CD1c-positive myeloid dendritic cell (primary cell): ENCODE measurements around the gene DUSP23.

ENCODE experiments used
- DNase-seq: peaks from one replicate; pipeline ENCODE4 v3.0.0-alpha.2; 2016; ENCODE audit errors: extremely low spot score

The DUSP23 gene

GRCh38 chr1:159786465-159786864 is 5.7 kb downstream of the DUSP23 start:
- DNase-seq, result no peak

DNA sequence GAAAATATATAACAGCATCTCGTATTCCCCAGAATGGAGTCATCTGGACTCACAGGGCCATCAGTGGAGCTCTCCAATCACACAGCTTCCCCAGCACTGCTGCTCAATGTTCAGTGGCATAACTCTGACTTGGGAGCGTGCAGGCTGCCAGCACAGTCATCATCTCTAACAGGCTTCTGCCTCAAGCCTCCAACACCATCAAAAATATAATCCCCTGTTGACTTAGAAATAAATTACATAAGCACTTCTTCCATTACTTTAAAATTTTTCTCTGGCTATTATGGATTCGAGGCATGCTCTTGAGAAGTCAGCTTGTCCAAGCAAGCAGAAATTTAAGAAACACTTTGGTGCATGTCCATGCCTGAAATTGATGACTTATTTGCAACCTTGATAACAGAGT is 6.2 kb downstream of the DUSP23 start:
- no peak for DNase-seq

DNA sequence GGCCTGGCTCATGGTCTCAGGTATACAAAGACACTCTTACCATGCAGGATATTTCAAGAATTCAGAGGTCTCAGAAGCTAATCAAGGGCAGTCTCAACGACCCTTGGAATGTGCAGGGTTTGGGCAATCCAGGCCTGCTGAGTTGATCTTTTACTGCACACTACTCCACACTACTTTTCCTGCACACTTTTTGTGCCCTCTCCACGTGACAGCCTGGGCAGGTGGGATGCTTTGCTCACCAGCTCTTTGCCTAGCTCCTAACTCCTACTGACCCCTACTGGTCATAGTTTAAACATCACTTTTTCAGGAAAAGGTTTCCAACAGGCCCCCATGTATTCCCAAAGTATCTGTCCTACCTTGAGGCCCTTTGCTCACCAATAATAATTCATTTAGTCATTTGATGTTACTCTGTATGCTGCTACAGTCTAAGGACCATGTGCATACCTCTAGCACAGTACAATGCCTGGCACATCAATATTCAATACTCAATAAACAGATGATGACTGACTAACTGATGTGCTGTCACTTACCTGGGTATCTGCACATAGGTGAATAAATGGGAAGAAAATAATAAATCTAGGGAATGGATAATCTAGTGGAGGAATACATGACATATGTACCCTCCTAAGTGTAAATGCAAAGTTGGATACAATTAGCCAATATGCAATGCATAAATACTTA is 9.6 kb downstream of the DUSP23 start:
- DNase-seq, result peak; percentile 31

DNA sequence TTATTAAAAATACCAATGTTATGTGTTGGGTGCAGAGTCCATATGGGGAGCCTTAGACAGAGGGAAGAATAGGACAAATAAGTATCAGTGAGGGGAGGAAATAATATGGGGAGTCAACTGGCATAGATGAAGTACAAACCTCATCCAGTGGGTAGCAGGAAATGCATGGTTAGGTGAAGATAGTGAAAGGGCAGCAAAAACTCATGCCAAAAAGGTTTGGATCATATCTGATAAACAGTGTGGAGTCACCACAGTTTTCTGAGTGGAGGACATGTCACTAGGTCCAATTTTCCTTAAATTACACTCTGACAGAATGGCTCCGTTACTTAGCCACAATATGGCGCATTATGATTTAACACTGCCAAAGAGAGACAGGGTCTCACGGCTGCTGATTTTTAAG is 10.3 kb downstream of the DUSP23 start:
- no peak for DNase-seq

DNA sequence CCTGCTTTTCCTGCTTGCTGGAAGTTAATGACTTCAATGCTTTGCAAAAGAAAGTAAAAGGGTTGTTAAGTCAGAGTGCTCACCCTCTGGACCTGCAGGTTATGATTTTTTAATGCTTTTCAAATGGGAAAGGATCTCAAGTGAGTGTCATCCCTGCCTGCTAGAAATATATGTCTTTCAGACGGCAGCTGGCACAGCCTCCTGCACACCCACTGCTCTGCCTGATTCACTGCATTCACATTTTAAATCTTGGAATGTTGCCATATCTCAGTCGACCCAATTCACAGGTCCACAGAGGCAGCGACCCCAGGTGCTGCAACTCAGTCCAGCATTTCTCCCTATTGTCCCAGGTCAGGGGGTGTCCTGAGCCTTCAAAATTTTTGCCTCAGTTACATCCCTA is 10.7 kb downstream of the DUSP23 start:
- DNase-seq, result no peak

- DNase-seq, result no peak
Observed at GRCh38 chr1:159795534-159795933, 14.8 kb downstream of the DUSP23 start.

DNA sequence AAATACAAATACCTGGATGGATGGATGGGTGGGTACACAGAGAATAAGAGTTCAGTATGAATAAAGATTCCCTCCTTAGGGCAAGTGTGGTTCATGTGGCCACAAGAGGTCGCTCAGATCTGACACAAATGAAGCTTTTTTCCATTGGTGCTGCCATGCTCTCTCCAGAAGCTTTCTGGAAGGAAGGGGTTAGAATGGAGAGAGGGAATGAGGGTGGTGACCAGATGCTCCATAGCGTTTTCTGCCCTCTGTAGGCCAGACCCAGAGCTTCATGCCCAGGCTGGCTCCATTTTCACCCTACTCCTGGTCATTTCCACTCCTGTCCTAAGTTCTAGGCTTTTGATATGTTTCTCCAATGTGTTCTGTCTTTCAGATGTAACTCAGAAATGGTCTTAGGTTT is 18.1 kb downstream of the DUSP23 start:
- peak; percentile 76 for DNase-seq

DNA sequence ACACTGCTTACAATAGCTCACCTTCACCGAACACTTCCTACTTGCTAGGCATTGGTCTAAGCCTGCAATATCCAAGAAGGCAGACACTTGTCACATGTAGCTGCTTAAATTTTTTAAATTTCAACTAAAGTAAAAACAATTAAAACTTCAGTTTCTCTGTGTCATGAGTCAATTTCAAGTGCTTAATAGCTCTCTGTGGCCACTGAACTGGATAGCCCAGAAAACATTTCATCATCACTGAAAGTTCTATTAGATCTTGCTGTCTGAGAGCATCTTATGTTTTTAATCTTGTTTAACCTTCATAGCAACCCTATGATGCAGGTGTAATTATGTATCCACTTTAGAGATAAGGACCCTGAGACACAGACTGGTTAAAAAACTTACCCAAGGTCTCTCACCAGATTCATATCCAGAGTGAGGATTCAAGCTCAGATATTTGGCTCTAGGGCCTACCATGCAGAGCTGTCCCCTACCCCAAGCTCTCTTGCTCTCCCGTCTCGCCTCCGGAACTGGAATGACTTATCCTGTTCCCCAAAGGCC is 18.8 kb downstream of the DUSP23 start:
- no peak for DNase-seq

- DNase-seq, result no peak
Observed at GRCh38 chr1:159800177-159800930, 19.6 kb downstream of the DUSP23 start.

DNA sequence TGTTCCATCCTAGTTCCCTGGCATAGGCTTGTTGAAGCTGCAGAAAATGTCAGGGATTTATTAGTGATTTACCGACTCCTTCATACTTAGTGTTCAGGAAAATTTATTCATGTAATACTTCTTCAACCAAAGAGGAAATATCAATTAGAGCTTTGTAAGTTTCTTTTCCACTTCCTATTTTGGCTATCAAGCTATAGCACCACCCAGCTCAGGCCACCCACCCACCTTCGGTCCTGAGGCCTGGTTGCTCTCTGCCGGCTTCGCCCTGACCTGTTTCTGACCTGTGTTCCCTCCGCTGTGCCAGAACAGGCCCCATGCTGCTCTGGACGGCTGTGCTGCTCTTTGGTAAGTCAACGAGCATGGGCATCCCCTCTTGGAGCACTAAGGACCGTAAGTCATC is 21.3 kb downstream of the DUSP23 start, which contains the start of gene FCRL6:
TSS of gene FCRL6 (plus strand) at position 250 of the 400 bp plus-strand sequence. CDS start at position 315, 65 bp downstream.
- DNase-seq, result peak; percentile 74

DNA sequence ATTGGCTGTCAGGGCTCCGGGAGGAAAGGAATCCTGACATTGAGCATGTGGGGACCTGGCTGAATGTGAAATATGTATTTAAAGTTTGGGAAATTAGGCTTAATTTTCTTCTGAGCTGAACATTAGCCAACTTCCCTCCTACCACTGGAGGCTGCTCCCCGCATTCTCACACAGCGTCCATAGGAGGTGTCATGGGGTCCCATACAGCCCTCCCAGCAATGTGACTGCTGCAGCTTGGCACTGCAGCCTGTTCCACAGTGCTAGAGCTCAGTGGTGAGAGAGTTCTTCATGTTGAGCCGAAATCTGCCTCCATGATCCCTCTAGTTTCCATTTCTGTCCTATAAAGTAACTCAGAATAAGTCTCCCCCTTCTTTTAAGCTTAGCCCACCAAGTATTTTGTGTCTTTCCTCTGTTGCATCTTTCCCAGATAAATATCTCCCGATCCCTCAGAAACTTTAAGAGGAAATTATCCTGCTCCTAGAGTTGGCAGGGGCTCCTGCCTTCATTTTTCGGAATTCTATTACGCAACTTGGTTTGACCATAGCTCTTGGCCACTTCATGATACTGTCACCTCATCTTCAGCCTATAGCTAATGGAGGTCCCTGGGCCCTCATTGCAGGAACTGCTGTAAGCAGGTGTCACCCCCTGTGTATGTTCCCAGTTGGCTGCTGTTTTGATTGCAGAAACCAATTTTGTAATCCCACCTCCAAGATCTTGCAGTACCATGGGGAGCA is 23.4 kb downstream of the DUSP23 start:
- no peak for DNase-seq

DNA sequence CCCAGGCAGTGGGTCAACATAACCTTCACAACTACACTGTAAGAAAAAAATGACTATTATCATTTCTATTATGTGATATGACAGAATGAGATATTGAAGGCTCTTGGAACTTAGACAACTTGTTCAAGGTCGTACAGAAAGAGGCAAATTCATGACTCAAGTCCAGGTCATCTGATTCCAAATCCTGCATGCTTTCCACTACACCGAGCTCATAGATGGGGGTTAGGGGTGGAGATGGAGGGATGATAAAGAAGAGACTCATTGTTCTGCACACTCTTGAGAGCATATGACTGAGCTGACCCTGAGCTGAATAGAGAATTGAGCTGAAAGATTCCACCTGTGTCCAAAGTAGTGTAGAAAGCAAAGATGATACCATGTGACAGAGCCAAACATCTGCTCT is 24.2 kb downstream of the DUSP23 start:
- no peak for DNase-seq

GRCh38 chr1:159815926-159816325 is 35.2 kb downstream of the DUSP23 start:
- DNase-seq, result no peak

DNA sequence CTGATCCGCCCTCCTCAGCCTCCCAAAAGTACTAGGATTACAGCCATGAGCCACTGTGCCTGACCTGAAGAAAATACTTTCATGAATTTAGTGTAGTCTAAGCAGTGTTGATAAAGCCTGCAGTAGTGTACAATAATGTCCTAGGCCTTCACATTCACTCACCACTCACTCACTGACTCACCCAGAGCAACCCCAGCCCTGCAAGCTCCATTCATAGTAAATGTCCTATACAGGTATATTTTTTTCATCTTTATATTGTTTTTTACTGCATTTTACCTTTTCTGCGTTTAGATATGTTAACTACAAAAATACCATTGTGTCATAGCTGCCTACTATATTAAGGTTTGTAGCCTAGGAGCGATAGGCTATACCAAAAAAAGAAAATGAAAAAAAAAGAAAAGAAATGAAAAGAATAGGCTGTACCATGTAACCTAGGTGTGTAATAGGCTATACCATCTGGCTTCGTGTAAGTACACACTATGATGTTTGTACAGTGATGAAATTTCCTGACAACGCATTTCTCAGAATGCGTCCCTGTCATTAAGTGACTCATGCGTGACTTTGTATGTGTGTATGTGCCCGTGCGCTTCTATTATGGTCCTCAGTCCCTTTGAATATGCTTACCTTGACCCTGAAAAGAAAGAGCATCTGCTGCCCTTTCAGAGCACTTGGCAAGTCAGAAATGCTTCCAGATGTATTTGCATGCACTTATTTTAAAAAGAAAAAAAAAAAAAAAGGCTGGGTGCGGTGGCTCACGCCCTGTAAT is 36.7 kb downstream of the DUSP23 start:
- DNase-seq, result no peak

DNA sequence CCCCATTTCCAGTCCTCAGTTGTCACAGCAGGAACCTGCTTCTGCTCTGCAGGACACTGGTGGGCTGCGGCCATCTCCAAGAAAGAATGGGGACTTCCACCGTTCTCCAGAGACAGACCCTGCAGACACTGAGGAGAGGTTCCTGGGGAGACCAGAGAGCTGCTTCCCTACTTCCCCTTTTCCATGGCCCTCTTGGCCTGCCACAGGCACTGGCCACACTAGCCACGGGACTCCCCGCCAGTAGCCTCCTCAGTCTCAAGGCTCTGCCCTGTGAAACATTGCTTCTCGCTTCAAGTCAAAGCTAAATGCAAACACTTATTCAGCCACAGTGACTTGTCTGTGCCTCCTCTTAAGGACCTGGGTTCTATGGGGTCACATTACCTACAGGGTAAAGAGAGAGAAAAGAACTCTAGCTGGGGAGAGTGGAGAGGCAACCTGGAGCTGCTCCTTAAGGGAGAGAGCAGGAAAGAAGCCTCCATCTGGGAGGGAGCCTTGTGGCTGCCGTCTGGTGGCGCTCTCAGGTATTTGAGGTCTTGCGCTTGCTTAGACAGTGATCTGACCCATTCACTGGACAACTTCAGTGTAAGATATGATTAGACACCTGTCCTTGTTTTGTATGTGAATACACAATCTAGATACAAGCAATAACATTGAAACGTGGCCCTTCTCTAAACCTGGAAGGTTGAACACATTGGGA is 40.6 kb downstream of the DUSP23 start:
- peak; percentile 57 for DNase-seq

GRCh38 chr1:159823406-159823805 is 42.6 kb downstream of the DUSP23 start:
- DNase-seq, result no peak

GRCh38 chr1:159825564-159825963 is 44.8 kb downstream of the DUSP23 start:
- DNase-seq, result no peak

GRCh38 chr1:159826441-159827101 is 45.8 kb downstream of the DUSP23 start, which contains the start of gene SLAMF8:
Gene SLAMF8 (plus strand): TSS chr1:159826873. CDS start chr1:159826899, 26 bp downstream.
- DNase-seq, result peak; percentile 95

DNA sequence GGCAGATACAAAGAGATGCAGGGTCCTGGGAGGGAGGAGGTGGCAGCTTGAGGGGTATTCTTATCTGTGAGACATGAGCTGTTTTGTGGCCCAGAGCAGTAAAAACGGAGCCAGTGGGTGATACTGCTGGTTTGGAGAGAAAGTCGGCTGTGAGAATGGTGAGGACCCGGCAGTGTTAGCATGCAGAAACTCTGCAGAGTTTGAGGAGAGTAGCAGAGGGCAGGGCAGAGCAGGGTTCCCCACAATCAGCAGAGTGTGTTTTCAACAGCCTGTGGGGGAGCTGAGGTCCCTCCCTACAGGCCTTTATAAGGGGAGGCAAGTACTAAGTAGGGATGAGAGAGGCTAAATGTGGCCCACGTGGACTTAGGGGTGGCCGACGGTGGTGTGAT is 46.3 kb downstream of the DUSP23 start:
- DNase-seq, result no peak

DNA sequence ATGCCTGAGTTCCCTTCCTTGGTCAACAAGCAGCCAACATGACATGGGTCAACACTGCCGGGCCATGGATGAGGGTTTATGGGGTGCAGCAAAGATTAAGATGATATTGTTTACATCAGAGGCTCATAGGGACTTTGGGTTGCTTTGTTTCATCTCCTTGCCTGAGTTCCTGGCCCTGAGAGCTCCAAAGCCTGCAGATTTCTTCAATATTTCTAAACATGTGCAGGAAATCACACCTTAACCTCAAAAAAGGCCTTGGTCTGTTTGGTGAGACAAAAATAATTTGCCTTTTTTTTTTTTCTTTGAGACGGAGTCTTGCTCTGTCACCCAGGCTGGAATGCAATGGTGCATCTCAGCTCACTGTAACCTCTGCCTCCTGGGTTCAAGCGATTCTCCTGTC is 46.8 kb downstream of the DUSP23 start:
- DNase-seq, result no peak
